Heart left ventricle (tissue), 13 donors: ENCODE measurements around the gene GNS.

ENCODE experiments used
- POLR2A ChIP-seq, 2 donors: fragments of 450-650 bp; IDR thresholded peaks; one replicate each; pipeline ENCODE4 v1.6.1; 2017; ENCODE audit warnings: antibody characterized with exemption in 2 of 2, mild to moderate bottlenecking in 2 of 2, moderate library complexity in 2 of 2
- TF ChIP-seq, protein P1 (sequence below), 12 donors: fragments of 200-600 bp; sonication (generic) in 4 of 12; IDR thresholded peaks; one replicate each; pipeline versions ENCODE4 v1.5.0 to v1.8.0; 2018 to 2022; ENCODE audit warnings: antibody characterized with exemption in 12 of 12, mild to moderate bottlenecking in 5 of 12
- donor health status: ischemic (EF 13 %, LVEDD 7.1; RV severe dilation, severe dysfunction).
- donor health status: DM: no; HTN: yes; CAD: no.
- donor health status: DM: no; HTN: no; CAD: no.
- donor health status: ischemic (EF 25% LVEDD 6.9; RV normal size, moderate dysfunction).
- donor health status: ischemic (EF 25% LVEDD 5.7; RV mildly dilated, moderate dysfunction).
- donor health status: ischemic (EF 35%, LVEDD 5.7; RV mildly dilated, moderate dysfunction).
- donor health status: nonischemic (EF 11% LVEDD 7.7; RV severe dilation, severe dysfunction).
- donor health status: DM: yes; HTN: yes; CAD: no.
- donor health status: PGD.
- donor health status: ischemic (EF 29% LVEDD 5.4; RV normal size, mild dysfunction).
- donor health status: nonischemic (EF 23%, LVEDD 6.1; RV moderate dilation, normal function).

DNA sequence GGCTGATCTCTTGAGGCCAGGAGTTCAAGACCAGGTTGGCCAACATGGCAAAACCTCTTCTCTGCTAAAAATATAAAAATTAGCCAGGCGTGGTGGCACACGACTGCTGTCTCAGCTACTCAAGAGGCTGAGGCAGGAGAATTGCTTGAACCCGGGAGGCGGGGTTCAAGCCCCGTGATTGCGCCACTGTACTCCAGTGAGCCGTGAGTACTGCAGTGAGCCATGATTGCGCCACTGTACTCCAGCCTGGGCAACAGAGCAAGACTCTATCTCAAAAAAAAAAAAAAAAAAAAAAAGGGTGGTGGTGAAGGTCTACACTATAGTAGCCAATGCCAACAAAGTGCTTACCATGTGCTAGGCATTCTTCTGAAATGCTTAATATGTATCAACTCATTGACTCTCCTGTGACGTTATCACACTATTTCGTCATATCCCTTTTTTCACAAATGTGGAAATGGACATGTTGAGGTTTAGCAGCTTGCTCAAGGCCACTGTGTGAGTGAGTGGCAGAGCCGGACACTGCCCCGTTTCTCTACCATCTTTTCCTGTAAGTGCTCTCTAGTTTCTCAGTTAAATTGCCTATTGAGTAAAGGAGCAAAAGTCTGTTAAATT is 59.6 kb downstream of the GNS start:
- TF ChIP-seq, protein P1, sequence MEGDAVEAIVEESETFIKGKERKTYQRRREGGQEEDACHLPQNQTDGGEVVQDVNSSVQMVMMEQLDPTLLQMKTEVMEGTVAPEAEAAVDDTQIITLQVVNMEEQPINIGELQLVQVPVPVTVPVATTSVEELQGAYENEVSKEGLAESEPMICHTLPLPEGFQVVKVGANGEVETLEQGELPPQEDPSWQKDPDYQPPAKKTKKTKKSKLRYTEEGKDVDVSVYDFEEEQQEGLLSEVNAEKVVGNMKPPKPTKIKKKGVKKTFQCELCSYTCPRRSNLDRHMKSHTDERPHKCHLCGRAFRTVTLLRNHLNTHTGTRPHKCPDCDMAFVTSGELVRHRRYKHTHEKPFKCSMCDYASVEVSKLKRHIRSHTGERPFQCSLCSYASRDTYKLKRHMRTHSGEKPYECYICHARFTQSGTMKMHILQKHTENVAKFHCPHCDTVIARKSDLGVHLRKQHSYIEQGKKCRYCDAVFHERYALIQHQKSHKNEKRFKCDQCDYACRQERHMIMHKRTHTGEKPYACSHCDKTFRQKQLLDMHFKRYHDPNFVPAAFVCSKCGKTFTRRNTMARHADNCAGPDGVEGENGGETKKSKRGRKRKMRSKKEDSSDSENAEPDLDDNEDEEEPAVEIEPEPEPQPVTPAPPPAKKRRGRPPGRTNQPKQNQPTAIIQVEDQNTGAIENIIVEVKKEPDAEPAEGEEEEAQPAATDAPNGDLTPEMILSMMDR (IDR thresholded peaks at IDR 0.05) = no peak
- TF ChIP-seq POLR2A (IDR thresholded peaks at IDR 0.05) = no peak
